HG03060 (cell line): Measurements from ENCODE around the gene ZBTB5.

ENCODE experiments used
- ATAC-seq: cut with Tn5 transposase; IDR thresholded peaks from one replicate; pipeline ENCODE4 v1.9.1; 2021; ENCODE audit warnings: low read depth, moderate number of reproducible peaks; ENCODE audit not compliant: unreplicated experiment

The ZBTB5 gene

GRCh38 chr9:37453827-37454226 lies 11.4 kb downstream of the ZBTB5 start:
- ATAC-seq = no peak

- no peak for ATAC-seq
Measured at GRCh38 chr9:37452611-37453010, 12.6 kb downstream of the ZBTB5 start.

GRCh38 chr9:37451628-37452027 lies 13.6 kb downstream of the ZBTB5 start:
- ATAC-seq = no peak

GRCh38 chr9:37449862-37450632 lies 15.2 kb downstream of the ZBTB5 start:
- no peak for ATAC-seq

GRCh38 chr9:37447111-37447510 lies 18.1 kb downstream of the ZBTB5 start:
- no peak for ATAC-seq

- no peak for ATAC-seq
Measured at GRCh38 chr9:37446401-37446800, 18.8 kb downstream of the ZBTB5 start.

- no peak for ATAC-seq
Measured at GRCh38 chr9:37445832-37446231, 19.4 kb downstream of the ZBTB5 start.

- ATAC-seq = no peak
Measured at GRCh38 chr9:37444890-37445289, 20.4 kb downstream of the ZBTB5 start.

- ATAC-seq = no peak
Measured at GRCh38 chr9:37443566-37443965, 21.7 kb downstream of the ZBTB5 start.

GRCh38 chr9:37442556-37442955 lies 22.7 kb downstream of the ZBTB5 start:
- ATAC-seq = no peak

- ATAC-seq = no peak
Measured at GRCh38 chr9:37441776-37442370, 23.4 kb downstream of the ZBTB5 start.

- ATAC-seq = no peak
Measured at GRCh38 chr9:37438359-37438758, 26.9 kb downstream of the ZBTB5 start.

- ATAC-seq = no peak
Measured at GRCh38 chr9:37437621-37438020, 27.6 kb downstream of the ZBTB5 start.

- no peak for ATAC-seq
Measured at GRCh38 chr9:37437010-37437409, 28.2 kb downstream of the ZBTB5 start.

- no peak for ATAC-seq
Measured at GRCh38 chr9:37436540-37436939, 28.7 kb downstream of the ZBTB5 start.

GRCh38 chr9:37433867-37434371 lies 31.3 kb downstream of the ZBTB5 start:
- no peak for ATAC-seq

GRCh38 chr9:37432020-37432419 lies 33.2 kb downstream of the ZBTB5 start:
- no peak for ATAC-seq

- ATAC-seq = no peak
Measured at GRCh38 chr9:37430841-37431597, 34.2 kb downstream of the ZBTB5 start.

GRCh38 chr9:37429441-37430285 lies 35.6 kb downstream of the ZBTB5 start:
- no peak for ATAC-seq

GRCh38 chr9:37428345-37428744 lies 36.9 kb downstream of the ZBTB5 start:
- ATAC-seq = no peak
